ENCODE measurements around the gene UBAC2. TPM values are rescaled to one million over a fixed set of nuclear protein-coding genes. Genes with fewer than 3 reads are reported as not detected.

UBAC2 gene
- total and polyA plus RNA-seq, 2 of the 8 experiments (the other 6 are each of a cell fraction or from before 2014, with no cell fraction given) = 75.9 to 76.9 TPM

DNA sequence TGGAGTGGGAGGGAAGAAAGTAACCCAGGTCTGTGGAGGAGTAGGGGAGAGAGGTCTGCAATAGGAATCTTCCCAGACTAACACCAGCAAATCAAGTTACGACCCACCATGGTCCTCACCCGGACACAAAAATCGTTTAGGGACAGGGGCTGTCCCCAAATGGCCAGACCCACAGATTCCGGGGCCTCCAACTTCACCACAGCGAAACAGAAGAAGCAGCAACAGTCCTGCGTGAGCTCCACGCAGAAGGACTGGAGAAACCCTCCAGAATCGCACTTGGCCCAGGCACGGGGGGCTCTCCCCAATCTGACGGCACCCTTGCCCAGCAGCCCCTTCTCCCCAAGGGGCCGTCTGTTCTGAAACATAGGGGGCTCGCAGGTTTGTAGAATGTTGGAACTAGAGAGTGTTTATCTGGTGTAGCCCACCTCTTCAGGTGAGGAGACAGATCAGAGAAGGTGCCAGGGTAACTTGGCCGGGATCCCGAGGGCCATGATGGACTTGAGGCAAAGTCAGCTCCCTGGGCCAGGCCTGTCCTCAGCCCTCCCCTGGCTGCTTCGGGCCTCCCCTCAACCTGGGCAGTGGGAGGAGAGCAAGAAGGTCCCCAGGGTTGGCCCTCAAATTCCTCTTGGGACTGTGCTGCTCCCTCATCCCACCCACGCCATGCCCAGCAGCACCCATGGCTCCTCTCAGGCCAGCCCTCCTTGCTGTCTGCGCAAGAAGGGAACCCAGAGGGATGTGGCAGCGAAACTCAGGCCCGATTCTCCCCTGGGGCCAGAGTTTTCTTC lies 189.1 kb downstream of the UBAC2 start (continued):
- no peak for TF ChIP-seq SAP30 (IDR thresholded peaks at IDR 0.05; ENCODE audit: insufficient read depth, insufficient replicate concordance, low read length)
- TF ChIP-seq HDAC6 (IDR thresholded peaks at IDR 0.05; ENCODE audit: low read depth, low read length) = no peak
- TF ChIP-seq BRCA1 (IDR thresholded peaks at IDR 0.05; ENCODE audit: low read depth, low read length) = no peak
- no peak for TF ChIP-seq RXRA (IDR thresholded peaks at IDR 0.05; ENCODE audit: insufficient read depth, low read depth, low read length)
- TF ChIP-seq MAFK (IDR thresholded peaks at IDR 0.05; ENCODE audit: low read depth, low read length) = no peak
- TF ChIP-seq ASH2L (IDR thresholded peaks at IDR 0.05; ENCODE audit: low read length) = no peak
- TF ChIP-seq PHF8 (conservative IDR thresholded peaks at IDR 0.05; ENCODE audit: low read depth, low read length) = no peak
- TF ChIP-seq, protein P1, sequence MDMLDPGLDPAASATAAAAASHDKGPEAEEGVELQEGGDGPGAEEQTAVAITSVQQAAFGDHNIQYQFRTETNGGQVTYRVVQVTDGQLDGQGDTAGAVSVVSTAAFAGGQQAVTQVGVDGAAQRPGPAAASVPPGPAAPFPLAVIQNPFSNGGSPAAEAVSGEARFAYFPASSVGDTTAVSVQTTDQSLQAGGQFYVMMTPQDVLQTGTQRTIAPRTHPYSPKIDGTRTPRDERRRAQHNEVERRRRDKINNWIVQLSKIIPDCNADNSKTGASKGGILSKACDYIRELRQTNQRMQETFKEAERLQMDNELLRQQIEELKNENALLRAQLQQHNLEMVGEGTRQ (IDR thresholded peaks at IDR 0.05; ENCODE audit: low read length) = no peak
